ENCODE data around the gene TSPAN18.

GRCh38 chr11:44952082-44952481 is 225.3 kb downstream of the TSPAN18 start:
- TF ChIP-seq CTCF (IDR thresholded peaks at IDR 0.05; ENCODE audit: insufficient read depth, low read depth, low read length) (no peak), EZH2 (IDR thresholded peaks at IDR 0.05; ENCODE audit: insufficient read depth, low read length) (no peak)
